G401.6 (cell line): ENCODE data around the gene NCAPH2.

ENCODE experiments used
- FAIRE-seq: peaks from 2 replicates; lab custom pipeline; 2012; peaks lifted over from hg19 to GRCh38; lab: Jason Lieb, UNC

The NCAPH2 gene

DNA sequence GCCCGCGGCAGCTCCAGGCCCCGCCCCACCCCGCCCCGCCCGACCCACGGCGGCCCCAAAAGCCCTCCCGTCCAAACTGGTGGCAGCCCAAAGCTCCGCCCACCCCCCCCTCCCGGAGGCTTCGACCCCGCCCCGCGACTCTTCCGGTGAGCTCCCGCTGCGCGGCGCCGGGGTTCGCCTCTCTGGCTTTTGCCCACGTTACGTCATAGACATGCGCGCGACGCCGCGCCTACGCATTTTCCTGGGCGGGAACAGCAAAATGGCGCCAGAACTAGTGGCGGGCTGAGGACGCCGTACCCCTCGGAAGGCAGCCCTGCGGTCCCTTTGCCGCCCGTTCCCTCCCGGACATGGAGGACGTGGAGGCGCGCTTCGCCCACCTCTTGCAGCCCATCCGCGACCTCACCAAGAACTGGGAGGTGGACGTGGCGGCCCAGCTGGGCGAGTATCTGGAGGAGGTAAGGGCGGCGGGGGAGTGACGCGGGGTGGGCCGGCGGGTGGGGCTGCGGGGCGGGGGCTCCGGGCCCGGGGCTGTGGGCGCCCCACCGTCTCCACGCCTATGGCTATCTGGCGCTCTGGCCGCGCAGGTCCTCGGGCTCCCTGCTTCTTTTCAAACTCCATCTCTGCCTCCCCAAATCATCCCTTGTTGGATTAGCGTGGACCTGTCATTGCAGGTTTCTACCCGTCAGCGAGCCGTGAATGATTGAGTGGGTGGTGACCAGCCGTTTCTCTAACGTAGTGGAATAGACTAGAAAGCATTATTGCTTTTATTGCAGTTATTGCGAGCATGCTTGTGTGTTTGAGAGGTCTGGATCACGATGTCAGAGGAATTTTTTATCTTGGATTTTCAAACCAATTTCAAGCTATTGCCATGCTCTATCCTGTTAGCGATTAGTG lies at the start of gene NCAPH2:
Gene NCAPH2, plus strand, starts transcription at position 234 of the 894 bp plus-strand sequence. Its CDS starts 114 bp downstream, at position 348.
- no peak for FAIRE-seq

DNA sequence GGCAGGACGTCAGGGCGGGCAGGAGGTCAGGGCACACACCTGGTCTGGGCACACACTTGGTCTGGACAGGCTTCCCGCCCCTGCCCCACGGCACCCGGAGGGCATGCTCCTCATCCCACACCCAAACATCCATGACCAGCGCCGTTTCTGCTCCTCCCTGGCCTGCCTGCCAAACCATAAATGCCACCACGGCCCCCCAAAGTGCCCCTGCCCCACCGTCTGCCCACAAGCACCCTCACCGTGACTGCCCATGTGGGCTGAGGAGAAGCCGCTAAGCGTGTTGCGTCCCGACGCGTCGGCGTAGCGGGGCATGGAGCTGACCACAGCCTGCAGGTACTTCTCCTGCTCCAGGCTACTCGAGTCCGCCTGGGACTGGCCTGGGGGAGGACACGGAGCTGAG lies 49.0 kb upstream of the NCAPH2 start:
- no peak for FAIRE-seq

DNA sequence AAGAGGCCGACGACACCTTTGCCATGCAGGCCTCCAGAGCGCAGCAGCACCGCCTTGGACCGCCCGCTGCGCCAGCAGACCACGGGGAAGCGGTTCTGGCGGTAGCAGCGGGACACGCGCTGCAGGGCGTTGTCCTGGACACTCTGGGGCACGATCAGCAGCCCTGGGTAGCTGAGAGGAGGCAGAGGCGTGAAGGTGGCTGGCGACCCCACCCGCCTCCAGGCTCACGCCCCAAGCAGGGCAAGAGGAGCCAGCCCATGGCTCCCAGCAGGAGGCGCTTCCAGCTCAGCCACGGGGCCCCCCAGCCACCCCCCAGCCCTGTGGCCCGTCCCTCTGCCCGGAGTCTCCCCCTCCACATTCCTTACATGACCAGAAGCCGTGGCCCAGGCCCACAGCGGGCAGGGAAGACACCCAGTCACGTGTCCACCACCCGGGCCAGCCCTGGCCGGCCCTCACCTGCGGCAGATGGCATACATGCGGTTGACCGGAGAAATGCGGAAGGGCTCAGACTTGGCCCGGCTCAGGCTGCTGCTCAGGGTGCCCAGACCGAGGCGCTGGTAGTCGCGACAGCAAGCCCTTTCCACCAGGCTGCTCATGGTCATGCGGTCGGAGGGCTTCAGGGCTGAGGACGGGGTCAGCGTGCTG lies 48.4 kb upstream of the NCAPH2 start:
- FAIRE-seq = no peak

DNA sequence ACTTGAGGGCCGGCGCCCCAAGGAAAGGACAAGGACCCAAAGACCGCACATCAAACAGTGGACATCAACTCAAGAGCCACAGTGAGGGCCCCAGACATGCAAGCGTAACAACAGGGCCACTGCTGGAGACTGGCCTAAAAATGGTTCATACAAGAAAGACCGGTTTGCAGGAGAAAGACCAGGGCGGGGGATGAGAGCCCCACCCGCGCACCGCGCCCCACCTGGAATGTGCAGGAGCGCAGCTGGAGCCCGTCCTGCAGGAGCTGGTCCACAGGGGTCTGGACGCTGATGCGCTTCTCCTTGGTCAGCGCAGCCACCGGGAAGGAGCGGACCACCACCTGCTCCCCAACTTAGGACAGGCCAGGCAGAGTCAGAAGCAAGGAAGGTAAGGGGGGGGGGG lies 47.1 kb upstream of the NCAPH2 start:
- no peak for FAIRE-seq

DNA sequence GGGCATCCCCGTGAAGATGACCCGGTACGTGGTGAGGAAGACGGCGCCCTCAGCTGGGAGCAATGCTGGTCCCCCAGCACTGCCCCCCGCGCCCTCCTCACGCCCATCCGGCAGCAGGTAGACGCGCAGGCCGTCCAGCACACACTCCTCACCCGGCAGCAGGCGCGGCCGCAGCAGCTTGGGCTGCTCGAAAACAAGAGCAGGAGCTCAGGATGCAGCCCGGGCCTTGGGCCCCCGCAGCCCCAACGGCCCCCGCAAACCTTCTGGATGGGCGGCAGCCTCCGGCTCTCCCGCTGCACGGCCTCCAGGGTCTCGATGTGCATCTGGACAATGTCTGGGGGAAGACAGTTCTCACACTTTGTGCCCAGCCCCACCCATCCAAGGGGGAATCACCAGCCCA lies 46.5 kb upstream of the NCAPH2 start:
- FAIRE-seq = no peak

DNA sequence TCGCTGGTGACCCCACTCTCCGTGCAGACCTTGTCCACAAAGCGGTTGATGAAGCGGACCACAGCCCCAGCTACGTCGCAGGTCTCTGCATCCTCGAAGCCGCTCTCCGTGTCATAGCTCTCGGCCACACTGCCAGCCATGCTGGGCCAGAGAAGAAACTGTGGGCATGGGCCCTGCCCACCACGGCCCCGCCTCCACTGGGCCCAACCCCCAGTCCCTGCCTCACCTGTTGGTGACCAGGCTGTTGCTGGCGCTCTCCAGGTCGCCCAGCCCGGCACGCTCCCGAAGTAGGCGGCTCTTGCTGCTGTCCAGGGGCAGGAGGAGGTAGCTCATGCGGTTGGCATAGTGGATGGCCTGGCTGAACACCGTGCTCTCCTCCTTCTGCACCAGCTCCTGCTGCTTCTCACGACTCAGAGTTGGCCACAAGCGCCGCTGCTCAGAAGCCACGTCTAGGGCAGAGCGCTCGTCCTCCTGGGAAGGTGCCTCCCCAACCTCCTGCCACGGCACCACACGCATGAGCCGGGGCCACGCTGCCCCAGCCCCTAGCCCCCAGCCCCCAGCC lies 46.0 kb upstream of the NCAPH2 start:
- FAIRE-seq = no peak

DNA sequence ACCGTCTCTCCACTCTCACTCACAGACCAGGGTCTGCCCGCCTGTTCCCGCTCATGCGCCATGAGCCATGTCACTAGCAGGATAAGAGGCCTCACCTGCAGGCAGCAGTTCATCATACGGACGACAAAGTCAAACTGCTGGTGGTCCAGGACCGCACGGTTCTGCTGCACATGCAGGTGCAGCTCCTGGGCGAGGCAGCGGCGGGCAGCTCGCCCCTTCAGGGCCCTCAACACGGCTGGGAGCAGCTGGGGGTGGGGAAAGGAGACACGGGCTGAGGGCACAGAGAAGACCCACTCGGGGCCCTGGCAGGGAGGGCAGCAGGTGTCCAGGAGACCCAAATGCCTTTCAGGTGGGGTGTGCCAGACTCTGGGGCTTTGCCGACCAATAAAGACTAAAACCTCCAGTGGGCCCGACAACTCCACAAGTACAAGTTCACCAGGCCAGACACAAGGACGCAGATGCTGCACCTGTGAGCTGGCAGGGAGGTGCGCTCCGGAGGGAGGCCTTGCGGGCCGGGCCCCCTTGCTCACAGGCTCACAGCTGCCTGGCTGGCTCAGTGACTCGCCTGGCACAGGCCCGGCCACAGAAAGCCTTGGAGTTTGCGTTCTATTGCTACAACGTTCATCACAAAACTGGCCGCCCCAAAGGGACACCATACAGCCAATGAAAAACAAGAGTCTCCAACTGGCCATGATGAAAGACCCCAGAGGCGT lies 44.7 kb upstream of the NCAPH2 start:
- FAIRE-seq = no peak

DNA sequence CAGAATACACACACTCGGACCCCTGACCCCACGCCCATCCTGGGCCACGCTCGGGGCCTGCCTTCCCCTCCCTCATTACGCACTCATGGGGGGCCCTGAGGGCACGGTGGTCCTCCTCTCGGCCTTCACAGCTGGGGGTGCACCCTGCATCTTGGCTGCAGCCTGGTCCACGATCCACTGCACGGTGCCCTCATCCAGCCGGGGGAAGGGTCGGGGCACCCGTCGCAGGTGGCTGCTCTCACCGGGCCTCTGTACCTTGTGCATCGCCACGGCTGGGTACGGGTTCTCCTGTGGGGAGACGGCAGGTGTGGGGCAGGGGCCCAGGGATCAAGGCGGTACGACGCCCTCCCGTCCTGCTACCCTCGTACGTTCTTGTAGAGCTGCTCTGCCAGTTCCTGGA lies 43.6 kb upstream of the NCAPH2 start:
- FAIRE-seq = no peak

DNA sequence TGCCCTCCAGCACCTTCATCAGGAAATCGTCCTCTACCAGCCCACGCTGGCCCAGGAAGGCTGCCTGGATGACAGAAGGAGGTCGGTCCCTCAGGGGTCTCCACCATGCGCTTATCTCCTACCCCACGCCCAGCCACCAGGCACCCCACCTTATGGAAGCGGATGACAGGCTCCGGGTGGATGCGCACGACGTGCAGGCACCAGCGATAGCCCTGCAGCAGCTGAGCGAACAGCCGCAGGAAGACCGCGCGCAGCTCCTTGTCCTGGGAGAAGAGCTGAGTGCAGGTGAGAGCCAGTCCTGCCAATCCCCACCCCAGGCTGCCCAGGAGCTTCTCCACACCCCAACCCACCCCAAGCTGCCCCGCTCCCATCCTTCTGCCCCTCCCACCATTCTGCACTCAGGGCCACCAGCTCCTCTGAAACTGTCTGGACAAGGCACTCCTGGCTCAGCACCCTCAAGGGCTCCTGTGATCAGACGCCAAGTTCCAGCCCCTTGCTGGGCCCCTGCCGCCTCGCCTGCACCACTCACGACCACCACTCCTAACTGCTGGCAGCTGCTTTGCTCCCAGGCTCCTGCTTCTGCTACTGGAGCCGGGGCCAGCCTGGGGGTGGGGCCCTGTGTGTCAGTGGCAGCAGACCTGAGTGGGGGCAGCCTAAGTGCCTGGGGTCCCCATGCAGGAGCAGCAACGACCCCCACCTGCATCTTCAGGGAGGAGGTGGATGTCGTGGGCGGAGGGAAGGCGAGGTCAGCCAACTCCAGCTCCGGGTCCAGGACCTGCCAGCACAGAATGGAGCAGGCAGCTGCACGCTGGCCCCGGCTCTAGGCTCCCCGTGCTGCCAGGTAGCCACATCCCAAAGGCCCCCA lies 42.7 kb upstream of the NCAPH2 start:
- FAIRE-seq = no peak

DNA sequence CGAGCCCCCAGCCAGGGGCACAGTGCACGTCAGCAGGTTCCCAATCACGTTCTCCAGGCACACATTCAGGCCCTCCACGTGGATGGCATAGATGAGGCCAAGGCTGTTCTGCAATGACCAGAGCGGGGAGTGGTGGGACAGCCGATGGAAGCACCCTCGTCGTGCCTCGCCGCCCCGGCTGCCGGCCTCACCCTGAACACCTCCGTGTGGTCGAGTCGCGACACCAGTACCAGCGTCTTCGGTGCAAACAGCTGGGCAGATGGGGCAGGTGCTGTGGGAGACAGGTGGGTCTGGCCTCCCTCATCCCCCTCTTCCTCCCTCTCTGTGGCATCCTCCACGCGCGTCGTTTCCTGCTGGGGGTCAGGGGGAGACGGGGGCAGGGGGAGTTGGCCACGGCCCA lies 40.7 kb upstream of the NCAPH2 start:
- no peak for FAIRE-seq

DNA sequence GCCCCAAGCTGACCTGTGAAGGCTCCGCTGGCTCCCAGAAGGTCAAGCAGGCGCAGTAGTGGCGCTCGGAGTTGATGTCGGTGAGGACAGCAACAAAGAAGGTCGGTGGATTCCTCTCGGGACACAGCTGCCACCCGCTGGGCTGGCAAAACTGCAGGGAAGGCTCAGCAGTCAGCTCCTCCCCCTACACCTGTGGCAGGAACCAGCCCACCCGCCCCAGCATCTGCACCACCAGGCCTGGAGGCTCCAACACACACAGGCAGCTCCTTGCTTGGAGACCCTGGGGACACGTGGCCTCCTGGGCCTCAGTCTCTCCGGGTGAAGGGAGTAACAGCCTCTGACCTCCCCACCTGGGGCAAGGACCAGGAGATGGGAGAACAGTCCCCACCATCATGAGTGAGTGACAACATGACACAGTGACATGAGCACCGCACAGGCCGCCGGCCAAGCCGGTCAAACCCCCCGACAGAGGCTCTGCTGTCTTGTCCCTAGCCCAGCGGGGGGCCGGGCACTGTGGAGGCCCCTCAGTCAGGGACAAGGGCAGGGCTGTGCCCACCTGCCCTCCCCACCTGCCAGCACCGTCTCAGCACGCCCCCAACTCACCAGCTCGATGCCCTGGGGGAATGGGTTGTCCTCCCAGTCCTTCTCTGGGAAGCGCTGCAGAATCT lies 40.1 kb upstream of the NCAPH2 start:
- no peak for FAIRE-seq

DNA sequence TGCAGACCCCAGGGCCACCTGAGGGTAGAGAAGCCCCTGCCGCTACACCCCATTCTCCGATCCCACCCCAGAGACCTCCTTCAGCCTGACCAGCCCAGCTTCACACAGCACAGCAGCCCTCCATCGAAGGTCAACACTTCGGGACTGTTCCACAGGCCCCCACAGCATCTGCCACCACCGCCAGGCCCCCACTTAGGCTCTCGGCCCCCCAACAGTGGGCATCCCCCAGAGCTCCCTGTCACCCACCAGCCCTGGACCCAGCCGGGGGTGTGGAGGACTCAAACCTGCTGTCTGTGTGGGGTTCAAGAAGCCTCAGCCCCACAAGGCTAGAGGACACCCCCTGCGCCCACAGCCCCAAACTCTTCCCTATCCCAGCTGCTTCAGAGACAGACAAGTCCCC lies 39.4 kb upstream of the NCAPH2 start:
- FAIRE-seq = no peak

DNA sequence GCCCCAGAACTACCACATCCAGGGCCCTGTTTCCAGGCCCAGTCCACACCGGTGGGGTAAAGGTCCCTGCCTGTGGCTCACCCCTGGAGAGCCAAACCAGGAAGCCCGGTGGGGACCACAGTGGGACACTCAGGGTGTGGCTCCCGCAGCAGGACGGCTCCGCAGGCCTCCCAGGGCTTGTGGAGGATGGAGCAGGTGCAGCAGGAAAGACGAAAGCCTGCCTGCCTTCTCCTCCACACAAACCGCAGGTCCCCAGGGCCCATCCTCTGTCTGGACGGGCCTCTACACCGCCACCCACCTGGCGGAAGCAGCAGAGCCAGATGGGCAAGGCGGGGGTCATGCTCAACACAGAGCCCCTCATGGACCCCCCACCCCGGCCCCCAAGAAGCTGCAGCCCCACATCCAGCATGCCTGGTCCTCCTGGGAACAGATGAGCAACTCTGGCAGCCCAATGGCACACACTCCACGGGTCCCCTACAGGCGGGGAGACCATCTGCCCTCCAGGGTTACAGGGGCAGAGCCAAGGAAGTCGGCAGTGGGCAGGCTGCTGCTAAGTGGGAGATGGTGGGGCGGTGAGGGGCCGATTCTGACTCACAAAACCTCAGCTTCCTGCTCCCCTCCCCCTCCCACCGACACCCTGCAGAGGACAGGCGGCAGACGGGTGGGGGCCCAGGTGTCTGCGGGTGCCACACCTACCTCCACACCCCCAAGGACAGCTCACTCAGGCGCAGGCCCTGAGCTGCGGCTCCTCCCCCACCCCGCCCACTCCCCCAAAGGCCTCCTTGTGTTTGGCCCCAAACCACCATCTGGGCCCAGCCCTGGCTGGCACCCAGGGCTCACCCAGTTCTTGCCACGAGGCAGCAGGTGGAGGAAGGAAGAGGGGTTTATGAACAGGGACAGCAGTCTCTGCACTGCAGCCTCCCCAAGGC lies 38.4 kb upstream of the NCAPH2 start:
- no peak for FAIRE-seq

DNA sequence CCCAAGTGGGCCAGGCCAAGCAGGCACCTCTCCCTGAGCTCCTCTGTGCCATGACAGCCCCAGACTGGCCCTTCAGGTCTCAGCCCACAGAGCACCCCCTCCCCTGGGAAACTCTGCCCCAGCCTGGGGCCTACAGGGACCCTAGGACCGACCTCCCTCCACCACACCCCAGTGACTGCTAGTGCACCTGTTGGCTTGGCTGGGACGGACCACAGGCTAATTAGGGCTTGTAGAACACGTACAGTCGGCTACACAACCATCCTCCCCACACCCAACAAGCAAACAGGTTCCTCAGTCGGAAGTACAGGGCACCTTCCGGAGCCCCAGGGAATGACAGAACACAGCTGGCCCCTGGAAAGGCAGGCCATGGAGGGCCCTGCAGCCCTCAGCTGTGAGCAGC lies 37.5 kb upstream of the NCAPH2 start:
- FAIRE-seq = no peak

DNA sequence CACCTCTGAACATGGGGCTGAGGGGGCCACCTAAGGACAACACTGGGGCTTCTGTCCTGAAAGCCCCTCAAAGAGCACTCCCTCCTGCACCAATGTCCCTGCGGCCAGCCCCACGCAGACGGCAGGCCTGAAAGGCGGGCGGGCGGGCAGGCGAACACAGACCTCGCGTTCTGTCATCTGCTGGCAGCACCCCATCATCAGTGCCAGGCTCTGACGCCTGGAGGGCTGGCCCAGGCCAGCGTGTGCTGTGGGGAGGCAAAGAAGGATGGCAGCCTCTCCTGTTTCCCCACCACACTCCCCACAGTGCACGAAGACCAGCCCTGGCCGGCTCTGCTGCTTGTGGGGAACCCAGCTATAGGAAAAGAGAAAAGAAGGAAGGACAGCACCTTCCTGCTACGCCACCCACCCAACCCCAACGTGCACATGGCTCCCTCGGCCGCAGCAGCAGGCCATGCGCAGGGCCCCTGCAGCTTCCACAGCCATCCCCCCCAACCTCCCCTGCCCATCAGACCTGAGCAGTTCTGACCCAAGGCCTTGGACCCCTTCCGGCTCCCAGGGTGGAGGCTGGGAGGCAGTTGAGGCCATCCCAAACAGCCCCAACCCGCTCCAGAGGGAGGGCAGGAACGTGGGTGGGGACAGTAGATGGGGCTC lies 36.7 kb upstream of the NCAPH2 start:
- no peak for FAIRE-seq

DNA sequence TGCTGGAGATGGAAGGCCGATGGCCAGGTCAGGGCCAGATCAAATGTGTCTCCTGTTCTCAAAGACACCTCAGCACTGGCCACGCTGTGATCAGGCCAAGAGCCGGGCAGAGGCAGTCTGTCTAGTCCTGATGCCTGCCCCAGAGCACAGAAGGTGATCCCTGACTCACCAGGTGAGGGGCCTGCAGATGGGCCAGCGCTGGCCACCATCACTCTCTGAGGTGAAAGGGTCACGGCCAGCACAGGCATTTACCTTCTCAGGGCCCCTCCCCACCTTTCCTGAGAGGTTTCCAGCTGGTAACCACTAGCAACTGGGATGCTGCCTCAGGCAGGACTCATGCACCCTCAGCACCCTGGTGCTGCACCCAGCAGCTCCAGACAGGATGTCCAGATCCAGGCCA lies 36.1 kb upstream of the NCAPH2 start:
- FAIRE-seq = no peak

DNA sequence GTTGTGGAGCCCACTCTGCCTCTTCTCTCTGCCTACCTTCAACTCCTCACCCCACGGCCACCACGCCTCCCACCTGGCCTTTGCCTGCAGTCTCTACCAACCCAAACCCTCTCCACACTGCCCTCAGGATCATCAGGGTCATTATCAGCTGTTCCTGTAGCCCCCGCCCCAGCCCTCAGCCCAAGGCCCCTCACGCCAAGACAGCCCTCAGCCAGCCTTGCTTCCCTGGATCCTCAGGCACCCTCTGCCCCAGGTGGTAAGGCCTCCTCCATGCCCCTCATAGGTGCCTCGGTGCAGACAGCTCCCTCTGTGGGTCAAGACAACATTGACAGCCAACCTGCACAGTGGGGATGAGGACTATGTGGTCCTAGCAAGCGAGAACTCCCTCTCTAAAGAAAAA lies 34.9 kb upstream of the NCAPH2 start:
- FAIRE-seq = no peak

DNA sequence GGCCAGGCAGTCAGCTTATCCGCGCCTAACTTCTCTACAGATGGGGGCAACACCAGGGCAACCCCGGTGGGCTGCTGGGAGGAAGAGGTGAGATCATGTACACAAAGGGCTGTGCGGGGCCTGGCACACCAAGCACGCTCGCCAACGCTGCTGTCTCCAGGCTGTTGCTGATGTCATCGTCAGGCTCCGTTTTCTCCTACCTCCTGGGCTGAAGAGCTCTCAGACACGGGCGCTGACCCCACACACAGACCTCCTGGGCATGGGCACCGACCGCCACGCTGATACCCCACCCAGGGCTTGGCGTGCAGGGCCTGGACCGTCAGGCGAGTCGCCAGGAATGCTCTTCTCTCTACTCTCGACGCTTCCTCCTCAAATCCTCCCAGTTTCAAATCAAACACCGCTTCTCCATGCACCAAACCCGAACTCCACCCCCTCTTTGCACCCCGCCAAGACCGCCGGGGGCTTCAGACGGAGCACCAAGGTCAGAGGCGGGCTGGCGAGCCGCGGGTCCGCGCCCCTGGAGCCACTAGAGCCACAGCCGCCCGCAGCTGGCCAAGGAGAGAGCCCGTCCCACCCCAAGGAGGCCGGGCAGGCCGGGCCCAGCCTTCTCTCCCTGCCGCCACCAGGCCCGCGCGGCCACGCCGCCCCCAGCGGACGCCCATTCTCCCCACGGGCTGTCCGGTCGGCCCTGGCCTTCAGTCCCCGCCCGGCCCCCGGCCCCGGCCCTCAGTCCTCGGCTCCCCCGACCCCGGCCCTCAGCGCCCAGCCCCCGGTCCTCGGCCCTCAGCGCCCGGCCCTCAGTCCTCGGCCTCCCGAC lies 34.0 kb upstream of the NCAPH2 start:
- no peak for FAIRE-seq
